Left ventricle myocardium inferior (tissue), 1 donor: Measurements from ENCODE around the gene ROPN1L. TPM values are rescaled to one million over a fixed set of nuclear protein-coding genes. Genes with fewer than 3 reads are reported as not detected.
A peak's percentile ranks its signal among the peaks of the same experiment; 100 is the strongest.

ENCODE experiments used
- DNase-seq: peaks from one replicate; pipeline ENCODE4 v3.0.0-alpha.2; 2020
- H3K27ac ChIP-seq: fragments of 200-600 bp; replicated peaks from 2 replicates; pipeline ENCODE4 v1.8.0; 2021
- H3K27me3 ChIP-seq: fragments of 200-600 bp; 2 replicates; pipeline ENCODE4 v1.8.0; 2021; ENCODE audit warnings: low read depth
- H3K36me3 ChIP-seq: fragments of 200-600 bp; 2 replicates; pipeline ENCODE4 v1.8.0; 2021
- H3K4me1 ChIP-seq: fragments of 200-600 bp; 2 replicates; pipeline ENCODE4 v1.8.0; 2021
- H3K4me3 ChIP-seq: fragments of 200-600 bp; 2 replicates; pipeline ENCODE4 v1.8.0; 2021; ENCODE audit warnings: mild to moderate bottlenecking, moderate library complexity
- H3K9me3 ChIP-seq: fragments of 200-600 bp; replicated peaks from 2 replicates; pipeline ENCODE4 v1.8.0; 2021
- CTCF ChIP-seq: fragments of 200-600 bp; IDR thresholded peaks from 2 replicates; pipeline ENCODE4 v1.8.0; 2021; ENCODE audit warnings: antibody characterized with exemption, mild to moderate bottlenecking, borderline replicate concordance
- intact Hi-C: fragments of 100-400 bp; cut with micrococcal nuclease; formaldehyde crosslinking; loops from one replicate; pipeline ENCODE4 v1.11.0; 2022
- total RNA-seq: library from RNA; stranded (reverse); fragmentation: NEBNext Ultra II Directional; extraction: Animal tissue kit (Norgen Biotek cat#: 25700); gene quantifications from one replicate; pipeline ENCODE4 v1.2.1, GENCODE V29; 2021
- donor health status: DM: no; HTN: yes; CAD: no; lungs with severe emphysema.

The ROPN1L gene
- total RNA-seq, 1 donor from 2014 or later: 0.38 TPM

GRCh38 chr5:10459080-10460055, 17.7 kb downstream of the ROPN1L start:
- peaks cover 54% of the 10 kb centered on the region for H3K4me1 ChIP-seq
- no peaks in the 10 kb centered on the region for H3K9me3 ChIP-seq
- TF ChIP-seq CTCF: no peak
- no peak for DNase-seq
- H3K36me3 ChIP-seq: no peaks in the 10 kb centered on the region
- no peaks in the 10 kb centered on the region for H3K27me3 ChIP-seq
- no peak overlapping the region for H3K4me3 ChIP-seq
- intact Hi-C loops: loop anchor here (10.0 kb wide), 1 partner anchor 105 kb away; the partner anchor contains the start of gene ANKRD33B
- H3K27ac ChIP-seq: peak overlapping the region; percentile 75

- Histone ChIP-seq H3K27me3 (no peaks in the 10 kb centered on the region), H3K9me3 (no peaks in the 10 kb centered on the region), H3K27ac (peak overlapping the region; percentile 75), H3K4me3 (no peak overlapping the region), H3K4me1 (peaks cover 47% of the 10 kb centered on the region), H3K36me3 (no peaks in the 10 kb centered on the region)
- DNase-seq: peak; percentile 87
- intact Hi-C loops: loop anchor here (10.0 kb wide), 1 partner anchor 104 kb away; the partner anchor contains the start of gene ANKRD33B
- peak; percentile 28 for TF ChIP-seq CTCF
Observed at GRCh38 chr5:10460252-10460906, 18.7 kb downstream of the ROPN1L start.

DNA sequence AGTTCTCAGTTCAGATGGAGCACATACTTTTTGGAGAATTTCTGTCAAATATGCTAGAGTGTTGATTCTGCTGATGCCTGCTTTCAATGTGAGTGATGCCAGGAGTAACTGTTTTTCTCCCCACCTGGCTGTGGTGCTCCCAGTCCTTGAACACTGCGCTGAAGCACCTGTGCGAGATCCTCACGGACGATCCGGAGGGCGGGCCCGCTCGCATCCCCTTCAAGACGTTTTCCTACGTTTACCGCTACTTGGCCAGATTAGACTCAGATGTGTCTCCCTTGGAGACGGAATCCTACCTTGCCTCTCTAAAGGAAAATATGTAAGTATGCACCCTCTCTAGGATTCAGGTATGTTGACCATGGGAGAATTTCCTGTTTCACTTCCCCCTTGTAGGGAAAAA, 19.4 kb downstream of the ROPN1L start:
- TF ChIP-seq CTCF: no peak
- no peak for DNase-seq
- peak overlapping the region; percentile 75 for H3K27ac ChIP-seq
- H3K9me3 ChIP-seq: no peaks in the 10 kb centered on the region
- H3K4me3 ChIP-seq: no peak overlapping the region
- no peaks in the 10 kb centered on the region for H3K36me3 ChIP-seq
- no peaks in the 10 kb centered on the region for H3K27me3 ChIP-seq
- intact Hi-C loops: loop anchor here (10.0 kb wide), 1 partner anchor 104 kb away; the partner anchor contains the start of gene ANKRD33B
- H3K4me1 ChIP-seq: peaks cover 41% of the 10 kb centered on the region

GRCh38 chr5:10461904-10462555, 20.4 kb downstream of the ROPN1L start:
- Histone ChIP-seq H3K27me3 (no peaks in the 10 kb centered on the region), H3K4me1 (peaks cover 31% of the 10 kb centered on the region), H3K9me3 (no peaks in the 10 kb centered on the region), H3K27ac (no peak overlapping the region), H3K4me3 (no peak overlapping the region), H3K36me3 (no peaks in the 10 kb centered on the region)
- TF ChIP-seq CTCF: no peak
- intact Hi-C loops: loop anchor here (10.0 kb wide), 1 partner anchor 103 kb away; the partner anchor contains the start of gene ANKRD33B
- DNase-seq: no peak

GRCh38 chr5:10463566-10463965, 21.9 kb downstream of the ROPN1L start:
- no peak for DNase-seq

More at GRCh38 chr5:10463566-10463965, 21.9 kb downstream of the ROPN1L start:
- no peak for TF ChIP-seq CTCF
- no peak overlapping the region for H3K4me3 ChIP-seq
- H3K27me3 ChIP-seq: no peaks in the 10 kb centered on the region
- H3K9me3 ChIP-seq: no peaks in the 10 kb centered on the region
- no peaks in the 10 kb centered on the region for H3K36me3 ChIP-seq
- peaks cover 27% of the 10 kb centered on the region for H3K4me1 ChIP-seq
- intact Hi-C loops: loop anchor here (10.0 kb wide), 1 partner anchor 101 kb away; the partner anchor contains the start of gene ANKRD33B
- no peak overlapping the region for H3K27ac ChIP-seq
